ENCODE results near the gene TEX28. TPM values are rescaled to one million over a fixed set of nuclear protein-coding genes. Genes with fewer than 3 reads are reported as not detected.
"Not testable (repeated sequence)": the region's sequence is repeated elsewhere in the genome, so short reads cannot be mapped to it uniquely, and the experiment has no call there.

The TEX28 gene
- total RNA-seq, 4 donors from 2014 or later: not detected

GRCh38 chrX:154296731-154297130, 1.8 kb upstream of the TEX28 start:
- intact Hi-C loops (cut with DNase I; ENCODE audit: low total_unique reads): no loop called here
- H3K4me3 ChIP-seq: no peak overlapping the region
- H3K4me1 ChIP-seq: no peaks in the 10 kb centered on the region
- H3K36me3 ChIP-seq: no peaks in the 10 kb centered on the region
- WGBS, 2 donors (ENCODE audit: low coverage in 1 of 2): 84% methylated on average over 18 of the region's 18 CpGs; no CpG with 5 or more reads in 1 of the 2 donors
- in situ Hi-C loops (cut with MboI; ENCODE audit: low pct_ligation_motif_present in 1 of 4, low pct_unique_long_range_greater_than_20kb in 1 of 4, low sequenced_read_pairs in 3 of 4): no loop called here
- no peak for DNase-seq
- no peaks in the 10 kb centered on the region for H3K27me3 ChIP-seq
- H3K9me3 ChIP-seq: no peaks in the 10 kb centered on the region
- H3K27ac ChIP-seq: no peak overlapping the region
- no peak for TF ChIP-seq EP300 (IDR thresholded peaks at IDR 0.05; ENCODE audit: low read depth)

- WGBS, 2 donors (ENCODE audit: low coverage in 1 of 2): 89% methylated on average over 34 of the region's 37 CpGs; no CpG with 5 or more reads in 1 of the 2 donors
- no peak for TF ChIP-seq EP300 (IDR thresholded peaks at IDR 0.05; ENCODE audit: low read depth)
- TF ChIP-seq CTCF (IDR thresholded peaks at IDR 0.05): no peak
- TF ChIP-seq POLR2A (IDR thresholded peaks at IDR 0.05): no peak
- no peak for TF ChIP-seq POLR2AphosphoS5 (IDR thresholded peaks at IDR 0.05)
- no peaks in the 10 kb centered on the region for H3K9me3 ChIP-seq
- no peak within 1 kb of the TSS for H3K27ac ChIP-seq
- H3K4me3 ChIP-seq: no peak within 1 kb of the TSS
- no peaks in the 10 kb centered on the region for H3K36me3 ChIP-seq
- no peaks in the 10 kb centered on the region for H3K27me3 ChIP-seq
- in situ Hi-C loops (cut with MboI; ENCODE audit: low pct_ligation_motif_present in 1 of 4, low pct_unique_long_range_greater_than_20kb in 1 of 4, low sequenced_read_pairs in 3 of 4): no loop called here
- no peaks in the 10 kb centered on the region for H3K4me1 ChIP-seq
- DNase-seq: no peak
- intact Hi-C loops (cut with DNase I; ENCODE audit: low total_unique reads): no loop called here
These were observed 863 bp upstream of the TEX28 start, which contains the start of gene TKTL1 for GRCh38 chrX:154295664-154296310. TSS of gene TKTL1 (plus strand) at chrX:154295795. CDS start at chrX:154295860, 65 bp downstream.

- H3K36me3 ChIP-seq; H3K4me3 ChIP-seq; in situ Hi-C loops (cut with MboI; ENCODE audit: low pct_ligation_motif_present in 1 of 4, low pct_unique_long_range_greater_than_20kb in 1 of 4, low sequenced_read_pairs in 3 of 4); H3K9me3 ChIP-seq; DNase-seq; H3K4me1 ChIP-seq; H3K27me3 ChIP-seq; intact Hi-C loops (cut with DNase I; ENCODE audit: low total_unique reads); H3K27ac ChIP-seq: not testable (repeated sequence)
- no CpG with 5 or more reads among the region's 10 CpGs for WGBS, 2 donors (ENCODE audit: low coverage in 1 of 2)
These were observed 8.5 kb downstream of the TEX28 start for GRCh38 chrX:154286406-154286805.

GRCh38 chrX:154284489-154285338, 10.2 kb downstream of the TEX28 start:
- H3K36me3 ChIP-seq; intact Hi-C loops (cut with DNase I; ENCODE audit: low total_unique reads); H3K27ac ChIP-seq; H3K4me1 ChIP-seq; H3K4me3 ChIP-seq; H3K9me3 ChIP-seq; DNase-seq; H3K27me3 ChIP-seq; in situ Hi-C loops (cut with MboI; ENCODE audit: low pct_ligation_motif_present in 1 of 4, low pct_unique_long_range_greater_than_20kb in 1 of 4, low sequenced_read_pairs in 3 of 4): not testable (repeated sequence)
- WGBS, 2 donors (ENCODE audit: low coverage in 1 of 2): no CpG with 5 or more reads among the region's 23 CpGs

- WGBS, 2 donors (ENCODE audit: low coverage in 1 of 2): no CpG with 5 or more reads among the region's 3 CpGs
- H3K27me3 ChIP-seq; DNase-seq; H3K4me1 ChIP-seq; H3K4me3 ChIP-seq; H3K9me3 ChIP-seq; H3K36me3 ChIP-seq; in situ Hi-C loops (cut with MboI; ENCODE audit: low pct_ligation_motif_present in 1 of 4, low pct_unique_long_range_greater_than_20kb in 1 of 4, low sequenced_read_pairs in 3 of 4); H3K27ac ChIP-seq; intact Hi-C loops (cut with DNase I; ENCODE audit: low total_unique reads): not testable (repeated sequence)
These were observed 25.7 kb downstream of the TEX28 start for GRCh38 chrX:154269245-154269644.

- intact Hi-C loops (cut with DNase I; ENCODE audit: low total_unique reads); DNase-seq; H3K4me1 ChIP-seq; H3K4me3 ChIP-seq; in situ Hi-C loops (cut with MboI; ENCODE audit: low pct_ligation_motif_present in 1 of 4, low pct_unique_long_range_greater_than_20kb in 1 of 4, low sequenced_read_pairs in 3 of 4); H3K27ac ChIP-seq; H3K27me3 ChIP-seq; H3K36me3 ChIP-seq; H3K9me3 ChIP-seq: not testable (repeated sequence)
- no CpG with 5 or more reads among the region's 6 CpGs for WGBS, 2 donors (ENCODE audit: low coverage in 1 of 2)
These were observed 31.9 kb downstream of the TEX28 start for GRCh38 chrX:154263072-154263471.

GRCh38 chrX:154258711-154259110, 36.2 kb downstream of the TEX28 start:
- no CpG with 5 or more reads among the region's 10 CpGs for WGBS, 2 donors (ENCODE audit: low coverage in 1 of 2)
- DNase-seq; H3K36me3 ChIP-seq; H3K9me3 ChIP-seq; in situ Hi-C loops (cut with MboI; ENCODE audit: low pct_ligation_motif_present in 1 of 4, low pct_unique_long_range_greater_than_20kb in 1 of 4, low sequenced_read_pairs in 3 of 4); H3K4me1 ChIP-seq; H3K27ac ChIP-seq; H3K27me3 ChIP-seq; H3K4me3 ChIP-seq; intact Hi-C loops (cut with DNase I; ENCODE audit: low total_unique reads): not testable (repeated sequence)

- WGBS, 2 donors (ENCODE audit: low coverage in 1 of 2): no CpG with 5 or more reads among the region's 17 CpGs
- H3K27me3 ChIP-seq; H3K27ac ChIP-seq; H3K4me1 ChIP-seq; H3K9me3 ChIP-seq; H3K4me3 ChIP-seq; intact Hi-C loops (cut with DNase I; ENCODE audit: low total_unique reads); DNase-seq; H3K36me3 ChIP-seq; in situ Hi-C loops (cut with MboI; ENCODE audit: low pct_ligation_motif_present in 1 of 4, low pct_unique_long_range_greater_than_20kb in 1 of 4, low sequenced_read_pairs in 3 of 4): not testable (repeated sequence)
These were observed 37.6 kb downstream of the TEX28 start, which contains the start of gene OPN1MW3 for GRCh38 chrX:154257282-154257681. TSS of gene OPN1MW3 (plus strand) at chrX:154257582. CDS start at chrX:154257620, 38 bp downstream.

GRCh38 chrX:154248076-154248475, 46.8 kb downstream of the TEX28 start:
- in situ Hi-C loops (cut with MboI; ENCODE audit: low pct_ligation_motif_present in 1 of 4, low pct_unique_long_range_greater_than_20kb in 1 of 4, low sequenced_read_pairs in 3 of 4); H3K27me3 ChIP-seq; DNase-seq; H3K9me3 ChIP-seq; H3K36me3 ChIP-seq; H3K4me1 ChIP-seq; H3K4me3 ChIP-seq; intact Hi-C loops (cut with DNase I; ENCODE audit: low total_unique reads); H3K27ac ChIP-seq: not testable (repeated sequence)
- no CpG with 5 or more reads among the region's 10 CpGs for WGBS, 2 donors (ENCODE audit: low coverage in 1 of 2)
